ENCODE results near the gene LRRD1.
"Not testable (repeated sequence)": the region's sequence is repeated elsewhere in the genome, so short reads cannot be mapped to it uniquely, and the experiment has no call there.

The LRRD1 gene

GRCh38 chr7:92149736-92150239, 29.2 kb downstream of the LRRD1 start:
- H3K27ac ChIP-seq (ENCODE audit: low read depth, low read length), result no peak overlapping the region
- no peaks in the 10 kb centered on the region for H3K36me3 ChIP-seq (ENCODE audit: control insufficient read depth, low read length)
- no peaks in the 10 kb centered on the region for H3K9me3 ChIP-seq (ENCODE audit: control insufficient read depth, insufficient read depth, low read length)
- no peaks in the 10 kb centered on the region for H3K79me2 ChIP-seq (ENCODE audit: control insufficient read depth, low read length)
- no peaks in the 10 kb centered on the region for H3K4me1 ChIP-seq (ENCODE audit: control insufficient read depth, low read length)
- no peak overlapping the region for H3K4me3 ChIP-seq (ENCODE audit: low read length)
- no peaks in the 10 kb centered on the region for H3K9me2 ChIP-seq (replicated peaks; ENCODE audit: control insufficient read depth, low read length)
- no peaks in the 10 kb centered on the region for H3F3A ChIP-seq (ENCODE audit: control insufficient read depth, insufficient read depth)
- no peak overlapping the region for H3K4me2 ChIP-seq (ENCODE audit: low read length)
- H4K20me1 ChIP-seq (ENCODE audit: control insufficient read depth, insufficient read depth, low read depth, low read length), result no peaks in the 10 kb centered on the region
- no peak for TF ChIP-seq CTCF (IDR thresholded peaks at IDR 0.05; ENCODE audit: low read depth, low read length, poor library complexity, severe bottlenecking)
- no peak for TF ChIP-seq EZH2phosphoT487 (IDR thresholded peaks at IDR 0.05; ENCODE audit: borderline replicate concordance, low read length)
- H3K27me3 ChIP-seq (ENCODE audit: control insufficient read depth, low read length), result no peaks in the 10 kb centered on the region

GRCh38 chr7:92143192-92143880, 35.6 kb downstream of the LRRD1 start:
- H3K9me2 ChIP-seq (replicated peaks; ENCODE audit: control insufficient read depth, low read length); H3K4me3 ChIP-seq (ENCODE audit: low read length); H3K9me3 ChIP-seq (ENCODE audit: control insufficient read depth, insufficient read depth, low read length): not testable (repeated sequence)

GRCh38 chr7:92142791-92143190, 36.2 kb downstream of the LRRD1 start:
- not testable (repeated sequence) for H3F3A ChIP-seq (ENCODE audit: control insufficient read depth, insufficient read depth); H3K4me3 ChIP-seq (ENCODE audit: low read length); H3K4me2 ChIP-seq (ENCODE audit: low read length); H3K36me3 ChIP-seq (ENCODE audit: control insufficient read depth, low read length); H3K27me3 ChIP-seq (ENCODE audit: control insufficient read depth, low read length); H3K9me3 ChIP-seq (ENCODE audit: control insufficient read depth, insufficient read depth, low read length); H3K79me2 ChIP-seq (ENCODE audit: control insufficient read depth, low read length); H3K27ac ChIP-seq (ENCODE audit: low read depth, low read length); H3K9me2 ChIP-seq (replicated peaks; ENCODE audit: control insufficient read depth, low read length); H4K20me1 ChIP-seq (ENCODE audit: control insufficient read depth, insufficient read depth, low read depth, low read length); H3K4me1 ChIP-seq (ENCODE audit: control insufficient read depth, low read length)

More at GRCh38 chr7:92143192-92143880, 35.6 kb downstream of the LRRD1 start:
- not testable (repeated sequence) for H3K79me2 ChIP-seq (ENCODE audit: control insufficient read depth, low read length); H3K36me3 ChIP-seq (ENCODE audit: control insufficient read depth, low read length); H3K27me3 ChIP-seq (ENCODE audit: control insufficient read depth, low read length); H4K20me1 ChIP-seq (ENCODE audit: control insufficient read depth, insufficient read depth, low read depth, low read length); H3K27ac ChIP-seq (ENCODE audit: low read depth, low read length); H3F3A ChIP-seq (ENCODE audit: control insufficient read depth, insufficient read depth); H3K4me1 ChIP-seq (ENCODE audit: control insufficient read depth, low read length); H3K4me2 ChIP-seq (ENCODE audit: low read length)

GRCh38 chr7:92141161-92141560, 37.8 kb downstream of the LRRD1 start:
- no peak overlapping the region for H3K27ac ChIP-seq (ENCODE audit: low read depth, low read length)
- no peaks in the 10 kb centered on the region for H4K20me1 ChIP-seq (ENCODE audit: control insufficient read depth, insufficient read depth, low read depth, low read length)
- H3K4me3 ChIP-seq (ENCODE audit: low read length), result no peak overlapping the region
- H3K27me3 ChIP-seq (ENCODE audit: control insufficient read depth, low read length), result no peaks in the 10 kb centered on the region
- TF ChIP-seq CTCF (IDR thresholded peaks at IDR 0.05; ENCODE audit: low read depth, low read length, poor library complexity, severe bottlenecking), result no peak
- TF ChIP-seq EZH2phosphoT487 (IDR thresholded peaks at IDR 0.05; ENCODE audit: borderline replicate concordance, low read length), result no peak
- no peaks in the 10 kb centered on the region for H3K9me2 ChIP-seq (replicated peaks; ENCODE audit: control insufficient read depth, low read length)
- peaks cover 5% of the 10 kb centered on the region; the same call in 1 of the 2 replicates for H3K9me3 ChIP-seq (ENCODE audit: control insufficient read depth, insufficient read depth, low read length)
- no peak overlapping the region for H3K4me2 ChIP-seq (ENCODE audit: low read length)
- H3K36me3 ChIP-seq (ENCODE audit: control insufficient read depth, low read length), result no peaks in the 10 kb centered on the region
- H3K4me1 ChIP-seq (ENCODE audit: control insufficient read depth, low read length), result peaks cover 3% of the 10 kb centered on the region
- no peaks in the 10 kb centered on the region for H3K79me2 ChIP-seq (ENCODE audit: control insufficient read depth, low read length)
- H3F3A ChIP-seq (ENCODE audit: control insufficient read depth, insufficient read depth), result 0 out of 2 replicates have a peak, but pooled peaks cover 3% of the 10 kb centered on the region

All from DOHH2 (cell line).